K562 (cell line): Measurements from ENCODE around the gene GSTA2.
"Not testable (repeated sequence)": the region's sequence is repeated elsewhere in the genome, so short reads cannot be mapped to it uniquely, and the experiment has no call there.

Source experiments
- EWSR1 ChIP-seq: fragments of 450-650 bp; IDR thresholded peaks from 2 replicates; pipeline ENCODE4 v1.6.1; 2018; ENCODE audit warnings: borderline replicate concordance, mild to moderate bottlenecking, low read depth, moderate library complexity; ENCODE audit not compliant: partially characterized antibody
- HMG20A ChIP-seq: fragments of 450-650 bp; formaldehyde crosslinking; conservative IDR thresholded peaks from 2 replicates; pipeline ENCODE4 v1.4.0; 2020; ENCODE audit warnings: mild to moderate bottlenecking, mixed read lengths
- NONO ChIP-seq, 2 experiments: fragments of 200-400 bp in 1 of 2; fragments of 450-650 bp in 1 of 2; formaldehyde crosslinking in 1 of 2; IDR thresholded peaks; 2 replicates each; pipeline ENCODE4 v1.6.1; 2017; ENCODE audit warnings: low read depth in 2 of 2, mild to moderate bottlenecking in 2 of 2, moderate library complexity in 2 of 2, low read length in 1 of 2
- NR3C1 ChIP-seq: sonication (generic); formaldehyde crosslinking; IDR thresholded peaks from 2 replicates; pipeline ENCODE4 v1.8.1; 2022; ENCODE audit warnings: missing genetic modification reagents
- POLR2AphosphoS5 ChIP-seq: IDR thresholded peaks from 2 replicates; pipeline ENCODE4 v1.6.1; 2011; ENCODE audit warnings: mild to moderate bottlenecking, low read depth, low read length, moderate library complexity; ENCODE audit not compliant: control insufficient read depth, insufficient read depth
- POLR2G ChIP-seq: fragments of 200-400 bp; formaldehyde crosslinking; IDR thresholded peaks from 2 replicates; pipeline ENCODE4 v1.6.1; 2017; ENCODE audit warnings: low read depth, mild to moderate bottlenecking, antibody characterized with exemption, low read length, moderate library complexity
- SIN3B ChIP-seq: fragments of 450-650 bp; IDR thresholded peaks from 2 replicates; pipeline ENCODE4 v1.6.1; 2017; ENCODE audit warnings: low read depth, mild to moderate bottlenecking, moderate library complexity
- SMAD2 ChIP-seq: fragments of 150-350 bp; IDR thresholded peaks from 2 replicates; pipeline ENCODE4 v1.6.1; 2014; ENCODE audit warnings: low read depth, mild to moderate bottlenecking, low read length
- U2AF1 ChIP-seq: fragments of 200-400 bp; formaldehyde crosslinking; optimal IDR thresholded peaks from 2 replicates; pipeline ENCODE3; 2017; ENCODE audit warnings: mild to moderate bottlenecking, low read depth, low read length, moderate library complexity
- ZBTB1 ChIP-seq: sonication (generic); formaldehyde crosslinking; IDR thresholded peaks from 2 replicates; pipeline ENCODE4 v1.8.1; 2023; ENCODE audit warnings: missing genetic modification reagents, low read depth, mild to moderate bottlenecking, borderline replicate concordance
- TF ChIP-seq, protein P1 (sequence below): fragments of 250-450 bp; sonication (Bioruptor Pico); IDR thresholded peaks from 2 replicates; pipeline ENCODE4 v1.8.0; 2021; ENCODE audit warnings: moderate library complexity, mild to moderate bottlenecking, inconsistent platforms

DNA sequence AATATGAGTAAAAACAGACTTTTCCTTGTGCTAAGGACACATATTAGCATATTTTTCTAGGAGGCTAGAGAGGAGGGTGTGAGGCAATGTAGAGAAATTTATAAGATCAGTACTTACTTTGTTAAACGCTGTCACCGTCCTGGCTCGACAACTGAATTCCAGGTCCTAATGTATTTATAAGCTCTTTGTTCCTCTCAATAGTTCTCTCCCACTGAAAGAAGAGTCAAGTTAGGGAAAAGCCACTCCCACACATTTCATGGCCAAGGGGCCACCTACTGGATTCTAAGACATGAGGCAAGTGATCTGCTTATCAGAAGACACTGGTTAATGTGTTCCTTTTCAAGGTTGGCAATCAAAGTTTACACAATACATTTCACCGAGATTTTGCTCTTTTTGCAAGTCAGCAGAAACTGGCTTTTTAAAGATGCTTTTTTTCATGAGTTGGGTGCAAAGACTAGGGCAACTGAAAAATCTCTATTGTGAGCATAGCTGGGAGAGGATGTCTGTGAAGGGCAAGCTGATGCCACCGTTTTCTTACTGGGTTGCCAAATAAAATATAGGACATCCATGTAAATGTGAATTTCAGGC is 40.5 kb upstream of the GSTA2 start, which contains the start of gene GSTA1:
- not testable (repeated sequence) for TF ChIP-seq HMG20A (CRISPR knock-in tag); POLR2AphosphoS5; NR3C1; NONO (IDR thresholded peaks at IDR 0.05; ENCODE audit: low read depth in 2 of 2, low read length in 1 of 2); ZBTB1 (CRISPR knock-in tag); EWSR1; POLR2G; SIN3B; U2AF1; SMAD2
- TF ChIP-seq, protein P1, sequence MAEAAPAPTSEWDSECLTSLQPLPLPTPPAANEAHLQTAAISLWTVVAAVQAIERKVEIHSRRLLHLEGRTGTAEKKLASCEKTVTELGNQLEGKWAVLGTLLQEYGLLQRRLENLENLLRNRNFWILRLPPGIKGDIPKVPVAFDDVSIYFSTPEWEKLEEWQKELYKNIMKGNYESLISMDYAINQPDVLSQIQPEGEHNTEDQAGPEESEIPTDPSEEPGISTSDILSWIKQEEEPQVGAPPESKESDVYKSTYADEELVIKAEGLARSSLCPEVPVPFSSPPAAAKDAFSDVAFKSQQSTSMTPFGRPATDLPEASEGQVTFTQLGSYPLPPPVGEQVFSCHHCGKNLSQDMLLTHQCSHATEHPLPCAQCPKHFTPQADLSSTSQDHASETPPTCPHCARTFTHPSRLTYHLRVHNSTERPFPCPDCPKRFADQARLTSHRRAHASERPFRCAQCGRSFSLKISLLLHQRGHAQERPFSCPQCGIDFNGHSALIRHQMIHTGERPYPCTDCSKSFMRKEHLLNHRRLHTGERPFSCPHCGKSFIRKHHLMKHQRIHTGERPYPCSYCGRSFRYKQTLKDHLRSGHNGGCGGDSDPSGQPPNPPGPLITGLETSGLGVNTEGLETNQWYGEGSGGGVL (CRISPR knock-in tag): not testable (repeated sequence)
